ENCODE data around the gene ACOX3. TPM values are rescaled to one million over a fixed set of nuclear protein-coding genes. Genes with fewer than 3 reads are reported as not detected.

The ACOX3 gene
- polyA plus RNA-seq, 1 experiment: 7.9 TPM

DNA sequence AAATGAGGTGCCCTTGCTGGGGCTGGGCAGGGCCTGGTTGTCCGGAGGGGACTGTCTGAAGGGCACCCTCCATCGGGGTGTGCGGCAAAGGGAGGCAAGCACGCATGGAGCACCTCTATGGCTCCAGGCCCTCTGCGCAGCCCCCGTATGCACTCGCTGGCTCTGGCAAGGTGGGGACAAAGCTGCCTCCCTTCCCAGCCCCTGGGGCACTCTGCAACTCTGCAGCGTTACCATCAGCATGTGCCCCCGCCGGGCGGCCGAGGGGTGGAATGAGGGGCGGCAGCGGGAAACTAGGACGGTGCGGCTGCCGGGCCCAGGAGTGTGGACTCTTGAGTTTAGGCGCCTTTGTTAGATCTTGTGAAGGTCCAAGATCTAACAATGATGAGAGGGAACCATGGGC, 26.5 kb upstream of the ACOX3 start:
- Histone ChIP-seq H3K4me3 (ENCODE audit: low read depth, low read length) (no peak overlapping the region), H3K27ac (ENCODE audit: low read depth, low read length) (no peak overlapping the region), H3K9me3 (ENCODE audit: control insufficient read depth, insufficient read depth, low read length) (no peaks in the 10 kb centered on the region; the same call in 1 of the 2 replicates), H3K27me3 (ENCODE audit: control insufficient read depth, insufficient read depth, low read length) (no peaks in the 10 kb centered on the region)
- DNase-seq (ENCODE audit: low read depth, low spot score): no peak
- CTCF ChIA-PET: interaction anchor here (1.2 to 1.6 kb wide), 2 partner anchors 19 to 128 kb away, joined by 5 to 9 read pairs; no protein-coding TSS in a partner anchor
- TF ChIP-seq, protein P1, sequence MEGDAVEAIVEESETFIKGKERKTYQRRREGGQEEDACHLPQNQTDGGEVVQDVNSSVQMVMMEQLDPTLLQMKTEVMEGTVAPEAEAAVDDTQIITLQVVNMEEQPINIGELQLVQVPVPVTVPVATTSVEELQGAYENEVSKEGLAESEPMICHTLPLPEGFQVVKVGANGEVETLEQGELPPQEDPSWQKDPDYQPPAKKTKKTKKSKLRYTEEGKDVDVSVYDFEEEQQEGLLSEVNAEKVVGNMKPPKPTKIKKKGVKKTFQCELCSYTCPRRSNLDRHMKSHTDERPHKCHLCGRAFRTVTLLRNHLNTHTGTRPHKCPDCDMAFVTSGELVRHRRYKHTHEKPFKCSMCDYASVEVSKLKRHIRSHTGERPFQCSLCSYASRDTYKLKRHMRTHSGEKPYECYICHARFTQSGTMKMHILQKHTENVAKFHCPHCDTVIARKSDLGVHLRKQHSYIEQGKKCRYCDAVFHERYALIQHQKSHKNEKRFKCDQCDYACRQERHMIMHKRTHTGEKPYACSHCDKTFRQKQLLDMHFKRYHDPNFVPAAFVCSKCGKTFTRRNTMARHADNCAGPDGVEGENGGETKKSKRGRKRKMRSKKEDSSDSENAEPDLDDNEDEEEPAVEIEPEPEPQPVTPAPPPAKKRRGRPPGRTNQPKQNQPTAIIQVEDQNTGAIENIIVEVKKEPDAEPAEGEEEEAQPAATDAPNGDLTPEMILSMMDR (IDR thresholded peaks at IDR 0.05; ENCODE audit: low read depth, low read length): no peak
- POLR2A ChIA-PET: interaction anchor here (0.7 kb wide), 1 partner anchor 125 kb away, joined by 3 read pairs; the partner anchor contains the start of gene CPZ

DNA sequence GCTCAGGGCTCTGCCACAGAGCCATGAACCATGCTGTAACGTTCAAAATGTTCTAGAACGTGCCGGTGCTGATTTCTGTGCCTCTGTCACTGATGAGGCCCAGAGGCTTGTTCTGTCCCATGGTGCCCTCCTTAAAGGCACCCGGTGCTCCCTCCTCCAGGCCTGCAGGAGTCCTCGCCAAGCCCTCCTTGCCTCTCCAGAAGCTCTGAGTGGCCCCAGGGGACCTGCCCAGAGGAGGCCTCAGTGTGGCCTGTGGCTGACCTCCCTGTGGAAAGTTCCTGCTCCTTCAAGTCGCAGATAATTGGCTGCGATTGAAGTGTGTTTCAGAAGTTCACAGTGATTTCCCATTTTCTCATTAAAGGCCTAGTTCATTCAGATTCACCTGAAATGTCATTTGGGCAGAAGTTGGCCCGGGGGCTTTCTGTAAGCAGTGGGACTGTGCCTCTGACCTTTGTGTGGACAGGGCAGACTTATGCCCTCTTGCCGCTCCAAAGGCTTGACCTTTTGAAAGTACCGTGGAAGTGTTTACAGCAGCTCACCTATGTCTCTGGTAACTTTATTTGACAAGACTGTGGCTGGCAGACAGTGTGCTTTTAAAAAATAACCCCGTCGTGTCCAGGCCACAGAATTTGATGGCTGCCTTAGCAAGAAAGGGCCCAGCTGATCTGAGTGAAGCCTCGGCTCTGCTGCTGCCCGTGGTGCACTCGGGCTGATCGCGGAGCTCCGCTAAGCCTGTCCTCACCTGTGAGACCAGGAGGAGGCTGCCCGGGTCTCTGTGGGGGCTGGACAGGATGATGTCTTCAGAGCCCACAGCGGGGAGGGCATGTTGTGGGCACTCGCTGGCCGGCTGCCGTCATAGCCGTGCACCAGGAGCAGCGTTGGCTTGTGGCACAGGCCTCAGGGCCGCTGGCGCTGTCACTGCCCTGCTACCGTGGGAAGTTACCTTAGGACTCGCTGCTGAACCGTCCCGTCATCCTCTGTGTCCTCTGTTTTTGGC, 25.4 kb upstream of the ACOX3 start:
- Histone ChIP-seq H3K4me3 (ENCODE audit: low read depth, low read length) (no peak overlapping the region), H3K9me3 (ENCODE audit: control insufficient read depth, insufficient read depth, low read length) (no peaks in the 10 kb centered on the region; the same call in 1 of the 2 replicates), H3K27ac (ENCODE audit: low read depth, low read length) (no peak overlapping the region), H3K27me3 (ENCODE audit: control insufficient read depth, insufficient read depth, low read length) (no peaks in the 10 kb centered on the region)
- ChIA-PET CTCF (no interaction called here), POLR2A (no interaction called here)
- DNase-seq (ENCODE audit: low read depth, low spot score): no peak
- TF ChIP-seq, protein P1 (IDR thresholded peaks at IDR 0.05; ENCODE audit: low read depth, low read length): no peak

DNA sequence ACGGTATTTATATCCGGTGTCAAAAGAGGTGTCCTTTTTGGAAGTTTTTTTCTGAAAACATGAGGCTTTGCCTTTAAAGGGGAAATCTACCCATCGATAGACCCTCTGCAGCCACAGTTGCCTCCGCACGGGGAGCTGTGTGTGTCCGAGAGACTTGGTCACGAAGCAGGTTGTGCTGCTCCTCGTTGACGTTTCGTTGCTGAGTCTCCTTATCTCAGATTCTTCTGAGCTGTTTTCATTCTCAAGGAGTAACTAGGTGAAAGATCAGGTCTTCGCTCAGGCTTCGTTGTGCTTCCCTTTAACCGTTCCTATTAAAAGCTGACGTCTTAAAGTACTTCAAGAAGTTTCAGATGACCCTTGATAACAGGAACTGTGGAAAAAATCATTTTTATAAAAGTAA, 23.9 kb upstream of the ACOX3 start:
- DNase-seq (ENCODE audit: low read depth, low spot score): no peak
- ChIA-PET POLR2A (no interaction called here), CTCF (no interaction called here)
- H3K27ac ChIP-seq (ENCODE audit: low read depth, low read length): no peak overlapping the region
- H3K9me3 ChIP-seq (ENCODE audit: control insufficient read depth, insufficient read depth, low read length): no peaks in the 10 kb centered on the region; the same call in 1 of the 2 replicates
- H3K4me3 ChIP-seq (ENCODE audit: low read depth, low read length): no peak overlapping the region
- no peaks in the 10 kb centered on the region for H3K27me3 ChIP-seq (ENCODE audit: control insufficient read depth, insufficient read depth, low read length)
- TF ChIP-seq, protein P1 (IDR thresholded peaks at IDR 0.05; ENCODE audit: low read depth, low read length): no peak

DNA sequence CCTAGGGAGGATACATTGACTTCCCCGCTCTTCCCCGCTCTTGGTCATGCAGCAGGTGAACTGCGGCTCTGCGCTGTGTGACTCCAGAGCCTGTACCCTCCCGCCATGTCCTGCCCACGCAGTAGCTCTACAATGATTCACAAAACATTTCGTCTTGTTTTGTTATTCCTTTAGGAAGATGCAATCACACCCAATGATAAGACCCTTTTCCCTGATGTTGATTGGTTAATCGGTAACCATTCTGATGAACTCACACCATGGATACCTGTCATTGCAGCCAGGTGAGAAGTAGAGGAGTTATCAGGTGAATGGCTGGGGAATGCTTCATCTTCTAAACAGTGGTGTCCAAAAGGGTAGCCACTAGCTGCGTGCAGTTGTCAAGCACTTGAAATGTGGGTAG, 23.3 kb upstream of the ACOX3 start:
- H3K4me3 ChIP-seq (ENCODE audit: low read depth, low read length): no peak overlapping the region
- H3K9me3 ChIP-seq (ENCODE audit: control insufficient read depth, insufficient read depth, low read length): no peaks in the 10 kb centered on the region; the same call in 1 of the 2 replicates
- TF ChIP-seq, protein P1 (IDR thresholded peaks at IDR 0.05; ENCODE audit: low read depth, low read length): no peak
- POLR2A ChIA-PET: no interaction called here
- H3K27ac ChIP-seq (ENCODE audit: low read depth, low read length): no peak overlapping the region
- CTCF ChIA-PET: no interaction called here
- DNase-seq (ENCODE audit: low read depth, low spot score): no peak
- no peaks in the 10 kb centered on the region for H3K27me3 ChIP-seq (ENCODE audit: control insufficient read depth, insufficient read depth, low read length)

DNA sequence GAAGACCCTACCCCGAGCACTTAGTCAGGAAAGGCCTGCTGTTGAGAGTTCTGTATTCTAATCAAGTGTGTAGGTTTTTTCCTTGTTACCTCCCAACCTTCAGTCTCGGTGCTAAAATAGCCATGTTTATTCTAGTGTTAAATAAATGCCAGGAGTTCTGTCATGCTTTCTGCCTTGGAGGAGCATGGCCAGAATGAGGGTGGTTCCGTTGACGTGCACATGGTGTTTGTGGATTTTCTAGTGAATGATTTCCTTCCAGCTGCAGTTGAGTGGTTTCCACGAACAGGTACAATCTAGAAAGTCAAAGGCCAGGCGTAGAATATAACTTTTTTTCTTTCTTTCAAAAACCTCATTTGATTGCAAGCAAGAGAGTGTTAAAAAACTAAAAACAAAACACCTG, 21.1 kb upstream of the ACOX3 start:
- ChIA-PET POLR2A (interaction anchor here (0.6 kb wide), 1 partner anchor 128 kb away, joined by 10 read pairs; no protein-coding TSS in a partner anchor), CTCF (no interaction called here)
- H3K9me3 ChIP-seq (ENCODE audit: control insufficient read depth, insufficient read depth, low read length): no peaks in the 10 kb centered on the region; the same call in 1 of the 2 replicates
- H3K27ac ChIP-seq (ENCODE audit: low read depth, low read length): no peak overlapping the region
- no peak overlapping the region for H3K4me3 ChIP-seq (ENCODE audit: low read depth, low read length)
- no peaks in the 10 kb centered on the region for H3K27me3 ChIP-seq (ENCODE audit: control insufficient read depth, insufficient read depth, low read length)
- TF ChIP-seq, protein P1 (IDR thresholded peaks at IDR 0.05; ENCODE audit: low read depth, low read length): no peak
- DNase-seq (ENCODE audit: low read depth, low spot score): no peak

Measured in AG04450 (cell line).